ENCODE measurements around the gene DDX4.

Gene DDX4

DNA sequence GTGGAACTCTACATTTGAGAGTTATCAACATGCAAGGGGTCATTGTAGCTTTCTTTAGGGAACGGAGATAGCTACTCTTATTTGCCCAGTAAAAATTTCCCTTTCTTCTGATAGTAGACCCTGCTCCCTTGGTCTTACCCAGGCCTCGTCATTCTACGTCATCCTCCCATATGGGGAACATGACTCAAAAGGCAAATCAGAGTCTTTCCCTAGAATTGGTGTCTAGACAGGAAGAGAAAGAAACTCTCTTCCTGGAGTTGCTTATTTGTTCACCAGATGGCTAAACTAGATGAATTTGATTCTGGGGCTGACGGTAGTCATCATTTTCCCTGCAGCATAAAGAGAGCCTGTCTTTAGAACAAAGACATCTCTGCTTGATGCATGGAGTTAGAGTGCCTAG is 13.6 kb upstream of the DDX4 start:
- no peak for TF ChIP-seq CTCF (IDR thresholded peaks at IDR 0.05; ENCODE audit: extremely low read depth, missing control alignments)
- DNase-seq (ENCODE audit: low spot score): no peak

DNA sequence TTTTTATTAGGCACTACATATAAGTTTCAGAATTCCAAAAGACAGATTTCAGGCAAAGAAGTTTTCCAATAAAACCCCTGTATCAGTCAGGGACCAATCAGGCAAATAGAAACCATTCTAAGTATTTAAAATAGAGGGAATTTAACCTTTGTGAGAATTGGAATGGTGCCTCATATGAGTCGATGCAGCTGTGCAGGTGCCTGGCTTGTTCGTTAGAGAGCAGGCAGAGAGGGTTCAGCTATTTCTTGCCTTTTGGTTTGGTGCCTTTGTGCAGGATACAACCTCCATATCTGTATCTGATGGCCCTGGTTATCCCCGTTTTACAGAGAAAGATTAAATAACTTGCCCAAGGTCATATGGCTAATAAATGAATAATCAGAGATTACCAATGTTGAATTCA is 6.0 kb upstream of the DDX4 start:
- DNase-seq (ENCODE audit: low spot score): no peak
- no peak for TF ChIP-seq CTCF (IDR thresholded peaks at IDR 0.05; ENCODE audit: extremely low read depth, missing control alignments)

GRCh38 chr5:55732585-55732984 is 5.3 kb upstream of the DDX4 start:
- no peak for TF ChIP-seq CTCF (IDR thresholded peaks at IDR 0.05; ENCODE audit: extremely low read depth, missing control alignments)

GRCh38 chr5:55734658-55735057 is 3.2 kb upstream of the DDX4 start:
- DNase-seq (ENCODE audit: low spot score): no peak
- TF ChIP-seq CTCF (IDR thresholded peaks at IDR 0.05; ENCODE audit: extremely low read depth, missing control alignments): no peak

More at GRCh38 chr5:55732585-55732984, 5.3 kb upstream of the DDX4 start:
- DNase-seq (ENCODE audit: low spot score): no peak

DNA sequence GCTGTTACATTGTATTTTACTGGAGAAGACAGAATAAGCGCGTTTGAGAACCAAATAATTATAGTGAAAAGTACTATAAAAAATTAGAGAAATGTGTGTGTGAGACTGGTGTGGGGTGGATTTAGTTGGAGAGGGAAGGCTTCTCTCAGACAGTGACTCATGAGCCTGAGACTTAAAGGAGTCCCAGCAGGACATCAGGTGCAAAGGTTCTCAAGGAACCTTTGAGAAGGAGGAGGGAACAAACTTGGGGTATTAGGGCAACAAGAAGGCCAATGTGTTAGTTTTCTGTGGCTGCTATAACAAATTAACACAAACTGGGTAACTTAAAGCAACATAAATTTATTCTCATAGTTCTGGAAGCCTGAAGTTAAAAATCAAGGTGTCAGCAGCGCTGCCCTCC is 4.9 kb downstream of the DDX4 start:
- no peak for DNase-seq (ENCODE audit: low spot score)
- no peak for TF ChIP-seq CTCF (IDR thresholded peaks at IDR 0.05; ENCODE audit: extremely low read depth, missing control alignments)

DNA sequence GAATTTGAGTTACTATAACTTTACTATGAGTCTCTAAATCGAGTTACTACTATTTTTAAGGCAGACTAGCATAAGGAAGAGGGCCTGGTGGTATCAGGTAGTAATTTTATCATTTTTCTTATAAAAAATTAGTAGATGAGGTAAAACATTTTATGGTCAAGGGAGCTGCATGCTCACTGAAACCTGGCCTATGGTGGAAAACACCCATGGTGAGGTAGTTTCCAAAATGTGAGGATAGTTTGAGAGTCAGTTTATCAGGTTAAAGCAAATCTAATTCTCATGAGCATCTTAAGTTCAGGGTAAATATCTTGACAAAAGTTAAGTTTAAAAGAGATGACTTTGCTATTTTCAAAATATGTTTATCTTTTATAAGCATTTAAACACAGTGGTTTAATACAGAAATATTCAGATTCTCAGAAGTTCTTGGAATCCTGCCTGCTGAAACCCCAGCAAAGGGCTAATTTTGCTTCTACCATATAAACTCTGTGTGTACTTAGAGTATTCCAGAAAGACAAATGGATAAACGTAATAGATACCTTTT is 10.0 kb downstream of the DDX4 start:
- DNase-seq (ENCODE audit: low spot score): no peak
- no peak for TF ChIP-seq CTCF (IDR thresholded peaks at IDR 0.05; ENCODE audit: extremely low read depth, missing control alignments)

GRCh38 chr5:55749387-55749786 is 11.5 kb downstream of the DDX4 start:
- DNase-seq (ENCODE audit: low spot score): no peak
- TF ChIP-seq CTCF (IDR thresholded peaks at IDR 0.05; ENCODE audit: extremely low read depth, missing control alignments): no peak
